GM10248 (cell line): ENCODE data around the gene SHC2.
"Not testable (repeated sequence)": the region's sequence is repeated elsewhere in the genome, so short reads cannot be mapped to it uniquely, and the experiment has no call there.

ENCODE experiments used
- CTCF ChIA-PET: fragments of 300-600 bp; sonication (Branson Sonifier 250); formaldehyde crosslinking; extraction: SDS; loops from one replicate; lab custom pipeline; 2021; ENCODE audit warnings: antibody characterized with exemption; lab: Yijun Ruan, JAX
- POLR2A ChIA-PET: fragments of 350-650 bp; sonication (Branson Sonifier 250); formaldehyde crosslinking; extraction: SDS; loops from one replicate; lab custom pipeline; 2020; ENCODE audit warnings: antibody characterized with exemption; lab: Yijun Ruan, JAX
- DNase-seq: peaks from one replicate; pipeline ENCODE4 v3.0.0; 2012; ENCODE audit errors: extremely low spot score
- CTCF ChIP-seq: IDR thresholded peaks from 2 replicates; pipeline ENCODE4 v1.5.1; 2012; ENCODE audit warnings: mild to moderate bottlenecking, low read depth; ENCODE audit errors: extremely low read depth, missing control alignments, control extremely low read depth

The SHC2 gene

GRCh38 chr19:484494-484893, 23.7 kb upstream of the SHC2 start:
- TF ChIP-seq CTCF, result no peak
- CTCF ChIA-PET, result no interaction called here
- POLR2A ChIA-PET, result no interaction called here
- DNase-seq, result no peak

- ChIA-PET POLR2A (no interaction called here), CTCF (interaction anchor here (1.2 kb wide), 1 partner anchor 23 kb away, joined by 3 read pairs; no protein-coding TSS in a partner anchor)
- DNase-seq, result no peak
- TF ChIP-seq CTCF, result no peak
Observed at GRCh38 chr19:483332-484072, 22.7 kb upstream of the SHC2 start.

- TF ChIP-seq CTCF, result no peak
- CTCF ChIA-PET, result interaction anchor here (1.2 kb wide), 1 partner anchor 24 kb away, joined by 3 read pairs; no protein-coding TSS in a partner anchor
- POLR2A ChIA-PET, result no interaction called here
- no peak for DNase-seq
Observed at GRCh38 chr19:482186-483041, 21.6 kb upstream of the SHC2 start.

GRCh38 chr19:481100-481499, 20.3 kb upstream of the SHC2 start:
- CTCF ChIA-PET, POLR2A ChIA-PET, DNase-seq: not testable (repeated sequence)

GRCh38 chr19:480016-480855, 19.4 kb upstream of the SHC2 start:
- no peak for DNase-seq
- CTCF ChIA-PET, result no interaction called here
- POLR2A ChIA-PET, result no interaction called here
- TF ChIP-seq CTCF, result no peak

- TF ChIP-seq CTCF, result no peak
- DNase-seq, result no peak
- ChIA-PET CTCF (no interaction called here), POLR2A (no interaction called here)
Observed at GRCh38 chr19:478976-479375, 18.1 kb upstream of the SHC2 start.
